Measurements from ENCODE around the gene RBBP8.

RBBP8 gene

GRCh38 chr18:22999212-22999611, 66.1 kb downstream of the RBBP8 start:
- DNase-seq (ENCODE audit: low spot score): no peak

- no peak for DNase-seq (ENCODE audit: low spot score)
These were observed 66.5 kb downstream of the RBBP8 start for GRCh38 chr18:22999647-23000046.

GRCh38 chr18:23003289-23003688, 70.2 kb downstream of the RBBP8 start:
- no peak for DNase-seq (ENCODE audit: low spot score)

DNA sequence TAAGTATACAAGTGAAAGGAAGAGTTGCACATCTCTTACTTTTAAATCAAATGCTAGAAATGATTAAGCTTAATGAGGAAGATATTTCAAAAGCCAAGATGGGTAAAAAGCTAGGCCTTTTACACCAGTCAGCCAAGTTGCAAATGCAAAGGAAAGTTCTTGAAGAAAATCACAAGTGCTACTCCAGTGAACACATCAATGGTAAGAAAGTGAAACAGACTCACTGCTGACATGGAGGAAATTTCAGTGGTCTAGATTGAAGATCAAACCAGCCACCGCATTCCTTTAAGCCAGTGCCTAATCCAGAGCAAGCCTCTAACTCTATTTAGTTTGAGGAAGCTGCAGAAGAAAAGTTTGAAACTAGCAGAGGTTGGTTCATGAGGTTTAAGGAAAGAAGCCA, 79.1 kb downstream of the RBBP8 start:
- no peak for DNase-seq (ENCODE audit: low spot score)

DNA sequence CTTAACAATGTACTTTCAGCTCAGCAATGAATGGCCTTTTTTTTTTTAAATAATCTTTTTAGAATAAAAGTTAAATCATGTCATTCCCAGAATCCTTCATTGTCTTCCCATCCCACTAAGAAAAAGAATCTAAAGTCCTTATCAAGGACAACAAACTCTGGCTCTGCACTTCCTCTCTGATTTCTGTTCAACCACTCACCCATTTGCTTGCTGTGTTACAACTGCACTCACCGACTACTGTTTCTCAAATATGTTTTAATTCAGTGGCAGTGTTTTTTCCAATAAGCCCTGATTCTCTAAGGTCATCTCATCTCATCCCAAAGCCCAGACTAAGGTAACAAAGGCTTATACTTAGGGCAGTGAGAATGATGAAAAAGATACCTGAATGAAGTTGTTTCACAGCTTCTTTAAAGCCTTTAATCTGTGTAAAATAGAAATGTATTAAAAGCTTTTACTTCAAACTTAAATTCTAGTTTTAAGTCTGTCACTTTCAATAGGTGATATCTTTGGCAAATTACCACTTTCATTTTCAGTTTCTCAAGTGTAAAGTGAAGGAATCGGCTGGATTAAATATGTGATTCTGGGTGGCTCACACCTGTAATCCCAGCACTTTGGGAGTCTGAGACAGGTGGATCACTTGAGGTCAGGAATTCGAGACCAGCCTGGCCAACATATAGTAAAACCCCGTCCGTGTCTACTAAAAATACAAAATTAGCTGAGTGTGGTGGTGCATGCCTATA, 87.6 kb downstream of the RBBP8 start:
- no peak for DNase-seq (ENCODE audit: low spot score)

DNA sequence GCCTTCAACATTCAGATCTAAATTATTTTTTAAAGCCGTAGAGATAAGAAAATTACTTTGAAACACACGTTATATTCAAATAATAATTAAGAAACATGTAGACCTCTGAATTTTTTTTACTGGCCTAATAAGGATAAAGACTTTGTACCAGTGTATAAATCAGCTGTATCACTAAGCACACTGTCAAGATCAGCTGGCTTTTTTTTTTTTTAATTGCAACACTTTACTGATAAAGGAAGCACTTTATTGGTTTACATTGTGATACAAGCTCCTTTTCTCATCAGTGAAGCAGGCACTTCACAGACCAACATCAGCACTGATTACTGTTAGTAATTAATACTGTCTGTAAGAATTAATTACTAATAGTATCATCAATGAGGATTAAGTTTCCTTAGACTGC, 88.5 kb downstream of the RBBP8 start:
- DNase-seq (ENCODE audit: low spot score): no peak

GRCh38 chr18:23032030-23032582, 99.0 kb downstream of the RBBP8 start:
- no peak for DNase-seq (ENCODE audit: low spot score)

- no peak for DNase-seq (ENCODE audit: low spot score)
These were observed 99.9 kb downstream of the RBBP8 start for GRCh38 chr18:23033056-23033455.

GRCh38 chr18:23036660-23037201, 103.6 kb downstream of the RBBP8 start:
- DNase-seq (ENCODE audit: low spot score): no peak

DNA sequence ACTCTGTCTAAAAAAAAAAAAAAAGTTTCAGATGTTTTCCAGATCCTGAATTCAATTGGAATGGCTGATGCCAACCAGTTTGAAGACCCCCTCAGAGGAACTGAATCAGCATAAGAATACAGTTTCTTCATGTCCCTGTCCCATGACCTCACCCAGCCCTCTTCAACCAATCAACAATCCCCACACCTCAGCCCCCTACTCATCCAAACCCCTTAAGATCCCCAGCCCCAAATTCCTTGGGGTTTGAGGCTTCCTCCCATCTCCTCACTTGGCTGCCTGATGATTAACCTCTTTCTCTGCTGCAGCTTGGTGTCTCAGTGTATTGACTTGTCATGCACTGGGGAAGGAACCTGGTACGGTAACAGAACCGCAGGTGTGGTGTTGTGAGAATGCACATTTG, 104.5 kb downstream of the RBBP8 start:
- DNase-seq (ENCODE audit: low spot score): no peak

GRCh38 chr18:23038712-23039111, 105.6 kb downstream of the RBBP8 start:
- DNase-seq (ENCODE audit: low spot score): no peak

DNA sequence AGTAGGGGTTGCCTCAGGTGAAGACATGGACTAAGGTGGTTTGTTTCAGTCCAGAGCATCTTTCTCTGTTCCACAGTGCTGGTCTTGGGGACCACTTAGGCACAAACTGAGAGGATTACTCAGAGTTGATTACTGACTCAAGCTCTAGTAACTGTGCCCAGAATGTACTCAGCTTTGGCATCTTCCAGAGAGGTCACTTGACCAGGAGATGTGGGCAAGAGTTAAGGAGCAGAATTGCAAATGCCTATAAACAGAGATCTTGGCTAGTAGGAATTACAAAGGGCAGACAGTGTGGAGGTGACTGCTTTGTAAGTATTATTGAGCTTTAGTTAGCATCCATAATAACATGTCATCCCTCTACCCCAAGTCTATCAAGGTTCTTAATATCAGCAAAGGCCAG, 109.0 kb downstream of the RBBP8 start:
- DNase-seq (ENCODE audit: low spot score): no peak

- no peak for DNase-seq (ENCODE audit: low spot score)
These were observed 110.8 kb downstream of the RBBP8 start for GRCh38 chr18:23043803-23044376.

GRCh38 chr18:23049698-23050373, 116.7 kb downstream of the RBBP8 start:
- DNase-seq (ENCODE audit: low spot score): no peak

- peak; percentile 24 for DNase-seq (ENCODE audit: low spot score)
These were observed 120.8 kb downstream of the RBBP8 start for GRCh38 chr18:23053776-23054457.

GRCh38 chr18:23054553-23054952, 121.4 kb downstream of the RBBP8 start:
- no peak for DNase-seq (ENCODE audit: low spot score)

GRCh38 chr18:23056315-23056714, 123.2 kb downstream of the RBBP8 start:
- no peak for DNase-seq (ENCODE audit: low spot score)

- DNase-seq (ENCODE audit: low spot score): no peak
These were observed 124.0 kb downstream of the RBBP8 start for GRCh38 chr18:23057096-23057495.

GRCh38 chr18:23058746-23059415, 125.8 kb downstream of the RBBP8 start:
- no peak for DNase-seq (ENCODE audit: low spot score)

- DNase-seq (ENCODE audit: low spot score): no peak
These were observed 126.7 kb downstream of the RBBP8 start for GRCh38 chr18:23059541-23060465.

- no peak for DNase-seq (ENCODE audit: low spot score)
These were observed 128.9 kb downstream of the RBBP8 start for GRCh38 chr18:23062011-23062410.

All from pons (tissue), 1 donor.